Transverse colon (tissue), 4 donors: ENCODE measurements around the gene LIPA. TPM values are rescaled to one million over a fixed set of nuclear protein-coding genes. Genes with fewer than 3 reads are reported as not detected.
"Not testable (repeated sequence)": the region's sequence is repeated elsewhere in the genome, so short reads cannot be mapped to it uniquely, and the experiment has no call there.

Experiments used
- DNase-seq: peaks from one replicate; pipeline ENCODE4 v3.0.0-alpha.2; 2019
- H3K27ac ChIP-seq, 4 donors: fragments of 200-600 bp; sonication (generic); 2 replicates each; pipeline ENCODE4 v1.5.1; 2016 to 2018; ENCODE audit warnings: inconsistent platforms in 4 of 4
- H3K27me3 ChIP-seq: fragments of 200-600 bp; sonication (generic); 2 replicates; pipeline ENCODE4 v1.5.1; 2017; ENCODE audit warnings: inconsistent platforms
- H3K36me3 ChIP-seq, 4 donors: fragments of 200-600 bp; sonication (generic); 2 replicates each; pipeline ENCODE4 v1.5.1; 2017 to 2019; ENCODE audit warnings: inconsistent platforms in 4 of 4
- H3K4me1 ChIP-seq, 4 donors: fragments of 200-600 bp; sonication (generic); 2 replicates each; pipeline ENCODE4 v1.5.1; 2017 to 2020; ENCODE audit warnings: inconsistent platforms in 4 of 4
- H3K4me3 ChIP-seq, 4 donors: fragments of 200-600 bp; sonication (generic); 1 replicate in 1 of 4; 2 replicates in 3 of 4; pipeline versions ENCODE4 v1.5.1 to v1.6.1; 2017 to 2019; ENCODE audit warnings: inconsistent platforms in 4 of 4
- H3K9me3 ChIP-seq, 2 donors: fragments of 200-600 bp; sonication (generic); 2 replicates each; pipeline ENCODE4 v1.5.1; 2017 to 2019; ENCODE audit warnings: inconsistent platforms in 2 of 2
- CTCF ChIP-seq, 5 experiments: fragments of 200-600 bp in 3 of 5; fragments of 450-650 bp in 2 of 5; sonication (generic) in 3 of 5; IDR thresholded peaks; 1 replicate in 2 of 5; 2 replicates in 3 of 5; pipeline ENCODE4 v1.5.1; 2016 to 2017; ENCODE audit warnings: antibody characterized with exemption in 5 of 5, inconsistent platforms in 3 of 5, mild to moderate bottlenecking in 2 of 5, moderate library complexity in 1 of 5
- EP300 ChIP-seq: sonication (generic); formaldehyde crosslinking; IDR thresholded peaks from one replicate; pipeline ENCODE4 v1.6.1; 2017; ENCODE audit warnings: antibody characterized with exemption, low read depth
- POLR2A ChIP-seq: fragments of 450-650 bp; IDR thresholded peaks from one replicate; pipeline ENCODE4 v1.6.1; 2016; ENCODE audit warnings: antibody characterized with exemption, mild to moderate bottlenecking, moderate library complexity
- POLR2AphosphoS5 ChIP-seq, 3 donors: sonication (generic); formaldehyde crosslinking; IDR thresholded peaks; one replicate each; pipeline ENCODE4 v1.6.1; 2016; ENCODE audit warnings: antibody characterized with exemption in 3 of 3
- WGBS, 2 donors: methylation state at CpG; one replicate each; pipeline ENCODE4 v1.1.5; 2018; ENCODE audit warnings: low coverage in 1 of 2; 5-methylcytosine and 5-hydroxymethylcytosine counted together
- in situ Hi-C, 4 donors: fragments of 200-750 bp; cut with MboI; loops; one replicate each; pipeline versions ENCODE4 v1.15.0 to v1.15.1; 2017; ENCODE audit warnings: low sequenced_read_pairs in 3 of 4, low pct_ligation_motif_present in 1 of 4, low pct_unique_long_range_greater_than_20kb in 1 of 4
- intact Hi-C: fragments of 100-400 bp; cut with DNase I; formaldehyde crosslinking; loops from one replicate; pipeline ENCODE4 v1.15.1; 2023; ENCODE audit warnings: low total_unique reads
- total RNA-seq, 4 donors: library from RNA; depleted of rRNA; stranded (reverse); fragments of >200 nt; gene quantifications; one replicate each; pipeline ENCODE4 v1.1.0, GENCODE V29; 2016

Gene LIPA
- total RNA-seq, 4 donors from 2014 or later: 3.6 to 23.8 (median 12.1) TPM

DNA sequence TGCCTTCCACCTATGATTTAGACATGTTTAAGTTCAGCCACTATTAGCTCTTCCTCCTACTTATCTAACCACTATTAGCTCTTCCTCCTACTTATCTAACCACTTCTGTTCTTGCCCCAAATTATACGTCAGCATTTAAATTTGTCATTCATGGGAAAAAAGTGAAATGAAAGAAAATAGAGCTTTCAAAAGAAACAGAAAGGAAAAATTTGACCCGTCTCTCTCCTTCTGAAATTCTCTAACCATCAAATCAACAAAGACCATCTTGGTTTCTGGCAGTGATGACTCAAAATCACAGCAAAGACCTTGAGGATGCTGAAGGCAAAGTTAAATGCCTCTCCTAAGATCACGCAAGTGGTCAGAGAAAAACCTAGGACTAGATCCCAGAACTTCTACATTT lies 2.6 kb downstream of the LIPA start:
- intact Hi-C loops: no loop called here
- in situ Hi-C loops: no loop called here
- WGBS, 2 donors: 71 to 78% methylated on average over 3 of the region's 3 CpGs

GRCh38 chr10:89247623-89248022 lies 4.0 kb downstream of the LIPA start:
- H3K4me3 ChIP-seq, DNase-seq, in situ Hi-C loops, H3K27me3 ChIP-seq, H3K9me3 ChIP-seq, H3K27ac ChIP-seq, intact Hi-C loops, H3K36me3 ChIP-seq: not testable (repeated sequence)
- 97 to 100% methylated on average over 2 of the region's 2 CpGs for WGBS, 2 donors
- peaks cover 0 to 16% (median 5%) of the 10 kb centered on the region in 4 donors for H3K4me1 ChIP-seq

More for the DNA sequence above, 2.6 kb downstream of the LIPA start:
- Histone ChIP-seq H3K4me1 (peaks cover 0 to 15% (median 5%) of the 10 kb centered on the region in 4 donors), H3K4me3 (no peak overlapping the region), H3K36me3 (no peaks in the 10 kb centered on the region), H3K9me3 (no peaks in the 10 kb centered on the region), H3K27ac (no peak overlapping the region), H3K27me3 (no peaks in the 10 kb centered on the region)
- TF ChIP-seq EP300: no peak
- no peak for TF ChIP-seq POLR2A
- TF ChIP-seq CTCF (IDR thresholded peaks at IDR 0.05): no peak
- no peak for TF ChIP-seq POLR2AphosphoS5 (IDR thresholded peaks at IDR 0.05)
- no peak for DNase-seq

DNA sequence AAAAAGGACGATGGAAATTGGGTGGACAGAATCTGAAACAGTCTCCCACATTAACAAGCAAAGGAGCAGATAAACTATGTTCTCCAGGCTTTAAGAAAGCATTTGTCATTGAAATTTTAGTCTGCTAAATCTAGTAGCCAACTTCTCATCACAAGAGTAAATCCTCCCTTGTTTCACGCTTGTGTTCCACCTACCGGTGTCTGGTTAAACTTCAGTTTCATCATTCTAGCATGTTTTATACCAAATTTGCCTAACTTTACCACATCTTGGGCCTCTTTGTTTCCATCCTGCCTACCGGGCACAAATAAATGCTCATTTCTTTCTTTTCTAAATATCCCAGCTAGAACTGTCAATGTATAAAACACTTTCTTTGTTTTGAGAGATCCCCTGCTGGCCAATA lies 5.8 kb downstream of the LIPA start:
- no peak for TF ChIP-seq POLR2AphosphoS5 (IDR thresholded peaks at IDR 0.05)
- Histone ChIP-seq H3K9me3 (no peaks in the 10 kb centered on the region), H3K27me3 (no peaks in the 10 kb centered on the region), H3K4me3 (no peak overlapping the region), H3K4me1 (peaks cover 0 to 18% (median 7%) of the 10 kb centered on the region in 4 donors), H3K36me3 (no peaks in the 10 kb centered on the region), H3K27ac (no peak overlapping the region)
- intact Hi-C loops: no loop called here
- WGBS, 2 donors: 75 to 79% methylated on average over 4 of the region's 4 CpGs
- in situ Hi-C loops: no loop called here
- no peak for DNase-seq

DNA sequence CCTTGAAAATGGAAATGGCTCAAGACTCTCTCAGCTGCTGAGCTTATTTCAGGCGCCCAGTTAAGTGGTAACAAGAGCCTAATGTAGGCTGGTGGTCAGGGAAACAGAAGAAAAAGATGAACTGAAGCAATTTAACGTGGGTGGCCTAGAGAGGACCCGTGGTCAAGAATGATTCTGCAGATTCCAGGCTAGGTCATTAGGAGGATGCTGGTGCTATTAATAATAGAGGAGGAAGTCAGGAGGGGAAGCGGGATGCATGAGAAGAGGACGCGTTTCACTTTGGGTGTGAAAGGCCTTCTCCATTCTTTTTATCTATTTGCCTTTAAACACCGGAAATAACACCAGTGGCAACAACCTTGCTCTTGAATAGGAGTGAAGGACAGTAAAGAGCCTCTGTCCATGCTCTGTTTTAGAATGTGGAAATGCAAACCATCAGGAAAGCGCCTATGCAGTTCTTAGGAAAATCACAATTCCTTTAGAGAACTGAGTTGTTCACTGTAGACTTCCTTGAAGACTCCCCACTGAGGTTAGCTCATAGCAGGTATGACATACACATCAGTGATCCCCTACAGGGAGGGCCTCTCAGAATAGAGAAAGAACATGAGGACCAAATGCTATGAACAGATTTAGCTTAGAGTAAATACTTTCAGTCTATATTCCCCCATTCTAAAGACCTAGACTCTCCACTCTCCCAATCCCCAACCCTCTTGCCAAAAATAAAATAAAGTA lies 8.6 kb downstream of the LIPA start:
- no peak for TF ChIP-seq POLR2A
- no peak for TF ChIP-seq EP300
- TF ChIP-seq CTCF (IDR thresholded peaks at IDR 0.05): no peak
- no peak for TF ChIP-seq POLR2AphosphoS5 (IDR thresholded peaks at IDR 0.05)
- peaks cover 0 to 15% (median 5%) of the 10 kb centered on the region in 4 donors for H3K4me1 ChIP-seq
- H3K9me3 ChIP-seq: no peaks in the 10 kb centered on the region
- intact Hi-C loops: no loop called here
- no peak for DNase-seq
- H3K27me3 ChIP-seq: no peaks in the 10 kb centered on the region
- H3K4me3 ChIP-seq: no peak overlapping the region
- in situ Hi-C loops: no loop called here
- WGBS, 2 donors: 64 to 93% methylated on average over 3 to 8 of the region's 8 CpGs
- peak overlapping the region in 1 of 4 donors; percentile 39 for H3K27ac ChIP-seq
- H3K36me3 ChIP-seq: no peaks in the 10 kb centered on the region

DNA sequence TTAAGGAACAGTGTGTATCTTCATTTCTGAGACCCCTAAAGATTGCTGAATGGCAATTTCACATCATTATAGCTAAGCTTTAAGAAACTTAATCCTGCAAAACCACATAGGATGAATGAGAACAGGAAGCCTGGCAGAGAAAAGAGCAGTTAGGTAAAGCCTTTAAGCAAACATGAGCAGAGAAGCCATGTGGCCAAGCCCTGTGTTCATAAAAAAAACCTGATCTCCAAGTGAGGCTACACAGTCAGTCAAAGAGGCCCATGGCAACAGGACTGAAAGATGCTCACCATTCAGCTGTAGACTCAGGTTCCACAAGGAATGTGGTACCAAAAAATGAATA lies 9.3 kb downstream of the LIPA start:
- intact Hi-C loops: no loop called here
- H3K36me3 ChIP-seq: no peaks in the 10 kb centered on the region
- no peaks in the 10 kb centered on the region for H3K9me3 ChIP-seq
- no peak for TF ChIP-seq POLR2AphosphoS5 (IDR thresholded peaks at IDR 0.05)
- TF ChIP-seq EP300: no peak
- no peak for TF ChIP-seq POLR2A
- no peak for TF ChIP-seq CTCF (IDR thresholded peaks at IDR 0.05)
- DNase-seq: no peak
- in situ Hi-C loops: no loop called here
- peak overlapping the region in 3 of 4 donors; percentile 7 to 19 (median 9) for H3K27ac ChIP-seq
- no peaks in the 10 kb centered on the region for H3K27me3 ChIP-seq
- H3K4me1 ChIP-seq: peaks cover 0 to 15% (median 5%) of the 10 kb centered on the region in 4 donors
- H3K4me3 ChIP-seq: no peak overlapping the region
